CD4-positive, alpha-beta T cell treated with Interleukin-17A for 1 hour (primary cell): Measurements from ENCODE around the gene MEIS1.
"Not testable (repeated sequence)": the region's sequence is repeated elsewhere in the genome, so short reads cannot be mapped to it uniquely, and the experiment has no call there.

ENCODE experiments used
- DNase-seq: peaks from one replicate; pipeline ENCODE4 v3.0.0-alpha.2; 2020

Gene MEIS1

GRCh38 chr2:66470199-66470598 lies 35.3 kb downstream of the MEIS1 start:
- no peak for DNase-seq

GRCh38 chr2:66472225-66472843 lies 37.4 kb downstream of the MEIS1 start:
- DNase-seq: no peak

GRCh38 chr2:66477135-66477842 lies 42.4 kb downstream of the MEIS1 start:
- no peak for DNase-seq

- no peak for DNase-seq
These were observed 43.4 kb downstream of the MEIS1 start for GRCh38 chr2:66478299-66478698.

DNA sequence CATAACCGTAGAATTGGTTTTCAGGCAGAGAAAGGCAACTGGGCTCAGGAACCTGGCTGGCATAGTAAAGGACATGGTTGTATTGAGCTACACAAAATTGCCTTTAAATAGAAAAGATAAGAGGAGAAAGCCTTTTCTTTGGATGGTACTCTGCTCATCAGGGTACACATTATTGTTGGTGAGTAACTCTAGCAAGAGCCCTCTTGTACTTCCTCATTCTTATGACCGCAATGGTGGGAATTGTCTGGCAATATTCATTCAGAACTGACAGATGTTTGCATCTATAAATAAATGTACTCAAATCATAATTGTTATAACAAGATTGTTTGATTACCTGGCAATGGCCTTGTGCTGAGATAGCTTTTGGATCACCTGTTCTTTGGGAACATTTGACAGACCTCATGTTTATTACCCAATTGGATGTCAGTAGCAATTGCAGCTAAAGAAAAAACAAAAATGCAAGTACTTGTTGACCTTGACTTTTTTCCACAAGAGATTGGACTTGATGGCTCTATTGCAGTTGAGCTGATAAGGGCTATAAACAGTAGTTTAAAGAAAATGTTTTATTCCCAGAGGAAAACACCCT lies 43.9 kb downstream of the MEIS1 start:
- DNase-seq: no peak

DNA sequence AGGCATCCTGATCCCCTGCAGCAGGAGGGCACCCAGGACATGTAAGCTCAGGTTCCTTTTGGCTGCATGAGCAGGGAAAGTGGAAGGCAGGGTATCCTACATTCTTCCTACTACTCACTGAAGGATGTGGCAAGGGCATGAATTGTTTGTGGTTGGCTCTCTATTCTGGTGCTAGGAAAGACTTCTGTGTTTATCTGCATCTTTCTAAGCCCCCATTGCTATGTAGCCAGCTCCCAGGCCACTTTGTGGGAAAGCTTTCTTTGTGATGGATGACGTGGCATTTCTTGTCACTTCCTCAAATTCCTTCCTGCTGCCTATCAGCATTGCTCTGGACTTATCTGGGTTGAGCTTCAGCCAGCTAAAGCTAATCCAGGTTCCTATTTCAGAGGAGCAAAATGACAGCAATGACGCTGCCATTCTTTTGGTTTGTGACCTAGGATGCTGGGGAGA lies 46.2 kb downstream of the MEIS1 start:
- no peak for DNase-seq

DNA sequence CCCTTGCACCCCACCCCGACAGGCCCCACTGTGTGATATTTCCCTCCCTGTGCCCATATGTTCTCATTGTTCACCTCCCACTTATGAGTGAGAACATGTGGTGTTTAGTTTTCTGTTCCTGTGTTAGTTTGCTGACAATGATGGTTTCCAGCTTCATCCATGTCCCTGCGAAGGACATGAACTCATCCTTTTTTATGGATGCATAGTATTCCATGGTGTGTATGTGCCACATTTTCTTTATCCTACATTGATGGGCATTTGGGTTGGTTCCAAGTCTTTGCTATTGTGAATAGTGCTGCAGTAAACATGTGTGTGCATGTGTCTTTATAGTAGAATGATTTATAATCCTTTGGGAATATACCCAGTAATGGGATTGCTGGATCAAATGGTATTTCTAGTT lies 50.3 kb downstream of the MEIS1 start:
- DNase-seq: not testable (repeated sequence)

GRCh38 chr2:66488946-66489345 lies 54.0 kb downstream of the MEIS1 start:
- no peak for DNase-seq

GRCh38 chr2:66489436-66489835 lies 54.5 kb downstream of the MEIS1 start:
- no peak for DNase-seq

DNA sequence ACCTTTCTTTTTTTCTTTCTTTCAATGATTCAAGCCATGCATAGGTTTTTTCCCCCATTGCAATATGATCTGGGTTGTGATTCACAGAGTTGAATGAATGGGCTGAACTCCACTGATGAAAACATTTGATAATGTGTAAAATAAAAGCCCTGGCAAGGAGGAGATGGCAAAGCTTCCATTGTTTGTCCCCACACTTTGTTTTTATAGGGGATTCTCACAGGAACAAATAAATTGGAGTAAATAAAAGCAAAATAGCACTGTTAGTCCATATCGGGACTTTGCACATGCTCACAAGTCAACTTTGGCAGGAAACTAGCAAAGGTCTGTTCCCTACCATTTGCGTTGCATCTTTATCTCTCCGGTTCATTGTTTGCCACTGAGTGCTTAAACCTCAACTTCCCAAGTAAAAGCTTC lies 55.7 kb downstream of the MEIS1 start:
- no peak for DNase-seq

DNA sequence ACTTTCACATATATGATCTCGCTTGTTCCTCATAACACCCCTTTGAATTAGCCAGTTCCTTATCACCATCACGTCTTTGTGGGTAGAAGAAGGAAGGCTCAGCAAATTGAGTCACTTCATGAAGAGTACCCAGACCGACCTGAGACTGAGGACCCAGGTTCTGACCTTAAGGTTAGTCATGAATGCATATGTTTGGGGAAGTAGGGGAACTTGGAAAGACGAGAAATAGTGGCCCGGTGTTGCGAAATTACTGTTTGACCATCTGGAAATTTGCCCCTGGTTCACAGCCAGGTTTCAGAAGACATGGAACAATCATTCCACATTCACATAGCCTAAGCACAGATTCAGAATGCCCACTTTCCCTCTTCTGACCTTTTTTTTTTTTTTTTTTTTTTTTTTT lies 59.8 kb downstream of the MEIS1 start:
- DNase-seq: no peak

- no peak for DNase-seq
These were observed 61.1 kb downstream of the MEIS1 start for GRCh38 chr2:66495788-66496640.

- DNase-seq: no peak
These were observed 61.9 kb downstream of the MEIS1 start for GRCh38 chr2:66496670-66497420.

- no peak for DNase-seq
These were observed 62.7 kb downstream of the MEIS1 start for GRCh38 chr2:66497431-66498288.

- DNase-seq: no peak
These were observed 63.5 kb downstream of the MEIS1 start for GRCh38 chr2:66498289-66498975.

DNA sequence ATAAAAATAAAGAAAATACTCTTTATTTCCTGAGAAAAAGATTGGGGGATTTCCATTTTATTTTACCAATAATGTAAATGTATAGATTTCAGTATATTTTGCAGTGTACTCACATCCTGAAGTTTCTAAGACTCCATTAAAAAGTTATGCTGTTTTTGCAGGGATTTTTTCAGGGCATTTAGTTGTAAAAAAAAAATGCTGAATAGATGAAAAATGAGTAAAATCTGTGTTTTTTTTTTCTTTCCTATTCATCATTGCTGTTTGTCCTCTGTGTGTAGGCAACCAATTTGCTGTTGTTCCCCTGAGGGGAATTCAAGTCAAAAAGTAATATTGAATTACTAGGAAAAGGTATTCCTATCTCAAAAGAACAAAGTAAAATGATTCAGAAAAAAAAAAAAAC lies 66.3 kb downstream of the MEIS1 start:
- no peak for DNase-seq

DNA sequence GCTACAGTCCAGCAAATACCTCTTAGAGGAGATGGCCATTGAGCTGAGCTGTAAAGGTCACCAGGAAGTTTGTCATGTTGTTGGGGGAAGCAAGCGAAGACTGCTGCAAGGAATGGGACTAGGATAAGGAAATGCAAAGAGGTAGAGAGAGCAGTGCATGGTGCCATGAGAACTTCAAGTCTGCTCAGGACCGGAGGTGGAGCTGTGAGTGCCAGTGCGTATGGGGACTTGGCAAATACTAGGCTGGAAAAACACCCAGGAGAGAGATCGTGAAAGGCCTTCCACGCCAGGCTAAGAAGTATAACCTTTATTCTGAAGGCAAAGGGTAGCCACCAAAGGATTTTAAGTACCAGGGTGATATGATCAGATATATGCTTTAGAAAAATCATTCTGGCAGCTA lies 71.3 kb downstream of the MEIS1 start:
- no peak for DNase-seq

- DNase-seq: no peak
These were observed 72.8 kb downstream of the MEIS1 start for GRCh38 chr2:66507673-66508201.

DNA sequence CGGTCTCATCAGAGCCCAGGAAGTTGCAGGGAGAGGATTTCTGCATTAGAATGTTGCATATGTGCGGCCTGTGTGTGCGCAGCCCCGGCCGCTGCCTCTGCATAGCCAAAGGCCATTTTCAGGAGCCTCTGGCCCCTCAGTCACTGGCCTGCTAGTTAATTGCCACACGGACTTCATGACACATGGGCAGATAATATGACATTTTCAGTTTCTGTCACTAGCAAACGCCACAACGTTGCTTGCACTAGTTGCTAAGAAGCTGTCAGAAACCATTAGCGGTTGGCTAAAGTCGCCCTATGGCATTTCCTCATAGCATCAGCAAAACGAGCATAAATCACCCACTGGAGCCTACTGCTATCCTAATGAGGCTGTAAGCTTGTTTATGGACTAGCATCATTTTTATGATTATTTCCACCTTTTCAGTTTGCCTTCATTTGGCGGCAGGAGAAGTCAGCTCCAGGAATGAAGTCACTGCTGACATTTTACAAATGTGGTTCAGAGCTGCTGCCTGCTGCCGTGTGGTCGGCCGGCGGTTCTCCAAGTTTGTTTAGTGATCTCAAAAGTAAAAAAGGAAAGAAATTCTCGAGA lies 73.7 kb downstream of the MEIS1 start:
- no peak for DNase-seq

DNA sequence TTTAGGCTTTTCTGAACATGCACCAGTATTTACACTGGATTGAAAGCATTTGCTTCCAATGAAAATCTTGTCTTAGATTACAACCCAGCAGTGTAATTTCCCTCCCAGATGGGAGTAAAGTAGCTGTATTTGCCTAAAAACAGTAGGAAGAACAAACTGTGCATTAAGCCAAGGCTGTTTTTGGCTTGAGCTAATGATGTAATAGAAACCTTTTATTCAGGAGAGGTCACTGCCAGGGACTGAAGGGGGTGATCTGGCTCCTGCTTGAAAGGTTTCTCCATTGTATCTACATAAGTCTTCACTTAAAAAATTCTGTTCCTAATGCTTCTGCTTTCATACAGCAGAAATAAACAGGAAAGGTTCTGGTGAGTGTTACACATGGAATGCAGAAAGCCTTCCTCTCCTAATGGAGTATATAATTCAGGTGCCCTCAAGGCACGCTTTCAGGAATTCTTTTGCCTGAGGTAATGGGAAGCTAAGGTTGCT lies 74.4 kb downstream of the MEIS1 start:
- no peak for DNase-seq
